Measurements from ENCODE around the gene TMEM42.

Gene TMEM42

GRCh38 chr3:44894485-44894884, 32.8 kb downstream of the TMEM42 start:
- H4K8ac ChIP-seq (ENCODE audit: low read depth, low read length), result no peak overlapping the region
- H4K5ac ChIP-seq (ENCODE audit: low read length), result no peak overlapping the region
- peaks cover 2% of the 10 kb centered on the region for H3K4me1 ChIP-seq (ENCODE audit: control insufficient read depth, low read depth, low read length)
- no peak overlapping the region for H3K4ac ChIP-seq (ENCODE audit: low read depth, low read length)
- no peak overlapping the region for H3K4me2 ChIP-seq (ENCODE audit: low read length)
- H3K9ac ChIP-seq (ENCODE audit: low read length), result no peak overlapping the region
- no peak overlapping the region for H2BK15ac ChIP-seq (replicated peaks; ENCODE audit: low read depth)
- peak overlapping the region; percentile 44 for H3K18ac ChIP-seq (ENCODE audit: low read length)
- no CpG with 5 or more reads among the region's 5 CpGs for WGBS (ENCODE audit: extremely low coverage, insufficient coverage, low lambda C conversion rate)
- no peak overlapping the region for H3K23ac ChIP-seq (ENCODE audit: low read length)
- peak overlapping the region; percentile 7 for H3K27ac ChIP-seq (ENCODE audit: low read depth, low read length)
- peak overlapping the region; percentile 30 for H3K56ac ChIP-seq (ENCODE audit: low read length)
- no peak overlapping the region for H2AK5ac ChIP-seq (ENCODE audit: low read length)
- H2BK120ac ChIP-seq (ENCODE audit: low read depth, low read length), result no peak overlapping the region
- no peaks in the 10 kb centered on the region for H3K79me2 ChIP-seq (ENCODE audit: control insufficient read depth, insufficient read depth, low read length)
- peak; percentile 96 for DNase-seq
- no peaks in the 10 kb centered on the region for H3K79me1 ChIP-seq (ENCODE audit: low read length)
- no peak overlapping the region for H3K4me3 ChIP-seq (ENCODE audit: low read length)
- H3K36me3 ChIP-seq (ENCODE audit: control insufficient read depth, insufficient read depth, low read length), result no peaks in the 10 kb centered on the region
- H2BK5ac ChIP-seq (ENCODE audit: low read length), result no peak overlapping the region
- no peaks in the 10 kb centered on the region for H3K27me3 ChIP-seq (ENCODE audit: insufficient read depth, low read length, poor library complexity)

- Histone ChIP-seq H3K4ac (ENCODE audit: low read depth, low read length) (no peak overlapping the region), H3K9ac (ENCODE audit: low read length) (no peak overlapping the region), H4K8ac (ENCODE audit: low read depth, low read length) (no peak overlapping the region), H3K27ac (ENCODE audit: low read depth, low read length) (no peak overlapping the region), H3K56ac (ENCODE audit: low read length) (no peak overlapping the region), H2BK120ac (ENCODE audit: low read depth, low read length) (no peak overlapping the region), H3K18ac (ENCODE audit: low read length) (no peak overlapping the region), H3K79me2 (ENCODE audit: control insufficient read depth, insufficient read depth, low read length) (no peaks in the 10 kb centered on the region), H3K4me2 (ENCODE audit: low read length) (no peak overlapping the region), H3K23ac (ENCODE audit: low read length) (no peak overlapping the region), H3K27me3 (ENCODE audit: insufficient read depth, low read length, poor library complexity) (no peaks in the 10 kb centered on the region), H3K4me1 (ENCODE audit: control insufficient read depth, low read depth, low read length) (peaks cover 2% of the 10 kb centered on the region), H2BK15ac (replicated peaks; ENCODE audit: low read depth) (no peak overlapping the region), H3K36me3 (ENCODE audit: control insufficient read depth, insufficient read depth, low read length) (no peaks in the 10 kb centered on the region), H3K4me3 (ENCODE audit: low read length) (no peak overlapping the region), H4K5ac (ENCODE audit: low read length) (no peak overlapping the region), H2BK5ac (ENCODE audit: low read length) (no peak overlapping the region), H2AK5ac (ENCODE audit: low read length) (no peak overlapping the region), H3K79me1 (ENCODE audit: low read length) (no peaks in the 10 kb centered on the region)
- no CpG with 5 or more reads among the region's 2 CpGs for WGBS (ENCODE audit: extremely low coverage, insufficient coverage, low lambda C conversion rate)
- no peak for DNase-seq
Observed at GRCh38 chr3:44896440-44896839, 34.7 kb downstream of the TMEM42 start.

DNA sequence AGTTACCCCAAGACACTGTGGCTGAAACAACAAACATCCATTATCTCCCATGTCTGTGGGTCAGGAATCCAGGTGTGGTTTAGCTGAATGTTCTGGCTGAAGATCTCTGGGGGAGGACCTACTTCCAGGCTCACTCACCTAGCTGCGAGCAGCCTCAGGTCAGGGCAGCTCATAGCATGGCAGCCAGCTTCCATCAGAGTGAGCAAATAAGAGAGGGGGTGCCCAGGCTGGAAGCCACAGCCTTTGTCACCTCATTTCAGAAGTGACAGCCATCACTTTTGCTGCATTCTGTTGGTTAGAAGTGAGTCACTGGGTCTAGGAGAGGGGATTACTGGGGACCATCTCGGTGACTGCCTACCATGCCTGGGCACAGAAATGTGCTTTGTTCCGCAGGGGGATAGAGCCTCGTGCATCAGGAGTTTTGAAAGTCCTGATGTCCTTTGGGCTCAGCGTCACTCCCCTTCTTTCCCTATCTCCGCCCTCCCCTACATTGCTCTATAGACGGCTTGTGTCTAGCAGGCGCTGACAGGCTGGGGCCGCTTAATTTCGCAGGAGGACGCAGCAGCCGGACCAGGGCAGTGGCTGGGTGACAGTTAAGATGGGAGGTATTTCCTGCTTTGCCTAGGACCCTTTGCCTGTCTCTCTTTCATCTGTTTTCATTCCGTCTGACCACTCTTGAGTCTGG, 38.1 kb downstream of the TMEM42 start:
- no peak overlapping the region for H3K18ac ChIP-seq (ENCODE audit: low read length)
- no peak overlapping the region for H3K9ac ChIP-seq (ENCODE audit: low read length)
- H3K36me3 ChIP-seq (ENCODE audit: control insufficient read depth, insufficient read depth, low read length), result no peaks in the 10 kb centered on the region
- H4K8ac ChIP-seq (ENCODE audit: low read depth, low read length), result no peak overlapping the region
- no peak overlapping the region for H2BK15ac ChIP-seq (replicated peaks; ENCODE audit: low read depth)
- H3K4me3 ChIP-seq (ENCODE audit: low read length), result no peak overlapping the region
- H2BK120ac ChIP-seq (ENCODE audit: low read depth, low read length), result no peak overlapping the region
- H3K27me3 ChIP-seq (ENCODE audit: insufficient read depth, low read length, poor library complexity), result no peaks in the 10 kb centered on the region
- no peaks in the 10 kb centered on the region for H3K79me2 ChIP-seq (ENCODE audit: control insufficient read depth, insufficient read depth, low read length)
- no CpG with 5 or more reads among the region's 13 CpGs for WGBS (ENCODE audit: extremely low coverage, insufficient coverage, low lambda C conversion rate)
- H3K27ac ChIP-seq (ENCODE audit: low read depth, low read length), result no peak overlapping the region
- no peak overlapping the region for H3K23ac ChIP-seq (ENCODE audit: low read length)
- H3K4ac ChIP-seq (ENCODE audit: low read depth, low read length), result no peak overlapping the region
- H2BK5ac ChIP-seq (ENCODE audit: low read length), result no peak overlapping the region
- H3K4me1 ChIP-seq (ENCODE audit: control insufficient read depth, low read depth, low read length), result no peaks in the 10 kb centered on the region
- no peak overlapping the region for H4K5ac ChIP-seq (ENCODE audit: low read length)
- H3K79me1 ChIP-seq (ENCODE audit: low read length), result no peaks in the 10 kb centered on the region
- no peak overlapping the region for H2AK5ac ChIP-seq (ENCODE audit: low read length)
- DNase-seq, result no peak
- H3K4me2 ChIP-seq (ENCODE audit: low read length), result no peak overlapping the region
- H3K56ac ChIP-seq (ENCODE audit: low read length), result no peak overlapping the region

GRCh38 chr3:44902628-44903027, 40.9 kb downstream of the TMEM42 start:
- Histone ChIP-seq H3K56ac (ENCODE audit: low read length) (no peak overlapping the region), H3K36me3 (ENCODE audit: control insufficient read depth, insufficient read depth, low read length) (no peaks in the 10 kb centered on the region), H3K27me3 (ENCODE audit: insufficient read depth, low read length, poor library complexity) (no peaks in the 10 kb centered on the region), H3K79me1 (ENCODE audit: low read length) (no peaks in the 10 kb centered on the region), H3K4me1 (ENCODE audit: control insufficient read depth, low read depth, low read length) (no peaks in the 10 kb centered on the region), H2BK5ac (ENCODE audit: low read length) (no peak overlapping the region), H2AK5ac (ENCODE audit: low read length) (no peak overlapping the region), H3K4me3 (ENCODE audit: low read length) (no peak overlapping the region), H3K23ac (ENCODE audit: low read length) (no peak overlapping the region), H2BK15ac (replicated peaks; ENCODE audit: low read depth) (no peak overlapping the region), H3K18ac (ENCODE audit: low read length) (no peak overlapping the region), H3K9ac (ENCODE audit: low read length) (no peak overlapping the region), H2BK120ac (ENCODE audit: low read depth, low read length) (no peak overlapping the region), H4K8ac (ENCODE audit: low read depth, low read length) (no peak overlapping the region), H3K4me2 (ENCODE audit: low read length) (no peak overlapping the region), H3K79me2 (ENCODE audit: control insufficient read depth, insufficient read depth, low read length) (no peaks in the 10 kb centered on the region), H3K27ac (ENCODE audit: low read depth, low read length) (no peak overlapping the region), H3K4ac (ENCODE audit: low read depth, low read length) (no peak overlapping the region), H4K5ac (ENCODE audit: low read length) (no peak overlapping the region)
- WGBS (ENCODE audit: extremely low coverage, insufficient coverage, low lambda C conversion rate), result no CpG with 5 or more reads among the region's 4 CpGs
- DNase-seq, result no peak

GRCh38 chr3:44903314-44903713, 41.6 kb downstream of the TMEM42 start:
- no peak overlapping the region for H2BK5ac ChIP-seq (ENCODE audit: low read length)
- no peak overlapping the region for H2AK5ac ChIP-seq (ENCODE audit: low read length)
- no peak overlapping the region for H3K27ac ChIP-seq (ENCODE audit: low read depth, low read length)
- H3K36me3 ChIP-seq (ENCODE audit: control insufficient read depth, insufficient read depth, low read length), result no peaks in the 10 kb centered on the region
- H3K18ac ChIP-seq (ENCODE audit: low read length), result no peak overlapping the region
- H3K4ac ChIP-seq (ENCODE audit: low read depth, low read length), result no peak overlapping the region
- no CpG with 5 or more reads among the region's 2 CpGs for WGBS (ENCODE audit: extremely low coverage, insufficient coverage, low lambda C conversion rate)
- no peaks in the 10 kb centered on the region for H3K79me2 ChIP-seq (ENCODE audit: control insufficient read depth, insufficient read depth, low read length)
- H3K56ac ChIP-seq (ENCODE audit: low read length), result no peak overlapping the region
- H4K8ac ChIP-seq (ENCODE audit: low read depth, low read length), result no peak overlapping the region
- no peak overlapping the region for H4K5ac ChIP-seq (ENCODE audit: low read length)
- H3K23ac ChIP-seq (ENCODE audit: low read length), result no peak overlapping the region
- no peaks in the 10 kb centered on the region for H3K79me1 ChIP-seq (ENCODE audit: low read length)
- H3K4me1 ChIP-seq (ENCODE audit: control insufficient read depth, low read depth, low read length), result no peaks in the 10 kb centered on the region
- no peak overlapping the region for H3K4me2 ChIP-seq (ENCODE audit: low read length)
- no peak overlapping the region for H2BK15ac ChIP-seq (replicated peaks; ENCODE audit: low read depth)
- H3K27me3 ChIP-seq (ENCODE audit: insufficient read depth, low read length, poor library complexity), result no peaks in the 10 kb centered on the region
- no peak overlapping the region for H3K9ac ChIP-seq (ENCODE audit: low read length)
- H2BK120ac ChIP-seq (ENCODE audit: low read depth, low read length), result no peak overlapping the region
- no peak overlapping the region for H3K4me3 ChIP-seq (ENCODE audit: low read length)
- DNase-seq, result no peak

- DNase-seq, result no peak
- Histone ChIP-seq H3K56ac (ENCODE audit: low read length) (no peak overlapping the region), H3K27ac (ENCODE audit: low read depth, low read length) (no peak overlapping the region), H3K18ac (ENCODE audit: low read length) (no peak overlapping the region), H2BK15ac (replicated peaks; ENCODE audit: low read depth) (no peak overlapping the region), H3K27me3 (ENCODE audit: insufficient read depth, low read length, poor library complexity) (no peaks in the 10 kb centered on the region), H4K8ac (ENCODE audit: low read depth, low read length) (no peak overlapping the region), H3K4me2 (ENCODE audit: low read length) (no peak overlapping the region), H3K9ac (ENCODE audit: low read length) (no peak overlapping the region), H2BK120ac (ENCODE audit: low read depth, low read length) (no peak overlapping the region), H3K4me1 (ENCODE audit: control insufficient read depth, low read depth, low read length) (no peaks in the 10 kb centered on the region), H3K4ac (ENCODE audit: low read depth, low read length) (no peak overlapping the region), H4K5ac (ENCODE audit: low read length) (no peak overlapping the region), H3K36me3 (ENCODE audit: control insufficient read depth, insufficient read depth, low read length) (no peaks in the 10 kb centered on the region), H3K23ac (ENCODE audit: low read length) (no peak overlapping the region), H3K4me3 (ENCODE audit: low read length) (no peak overlapping the region), H3K79me1 (ENCODE audit: low read length) (no peaks in the 10 kb centered on the region), H2BK5ac (ENCODE audit: low read length) (no peak overlapping the region), H3K79me2 (ENCODE audit: control insufficient read depth, insufficient read depth, low read length) (no peaks in the 10 kb centered on the region), H2AK5ac (ENCODE audit: low read length) (no peak overlapping the region)
- no CpG with 5 or more reads among the region's 15 CpGs for WGBS (ENCODE audit: extremely low coverage, insufficient coverage, low lambda C conversion rate)
Observed at GRCh38 chr3:44903751-44904150, 42.0 kb downstream of the TMEM42 start.
